HG03521 (cell line): Measurements from ENCODE around the gene RGS17.
A peak's percentile ranks its signal among the peaks of the same experiment; 100 is the strongest.
"Not testable (repeated sequence)": the region's sequence is repeated elsewhere in the genome, so short reads cannot be mapped to it uniquely, and the experiment has no call there.

Experiments
- ATAC-seq: cut with Tn5 transposase; IDR thresholded peaks from one replicate; pipeline ENCODE4 v1.9.1; 2021; ENCODE audit warnings: mild to moderate bottlenecking, moderate library complexity; ENCODE audit not compliant: unreplicated experiment

RGS17 gene, protein sequence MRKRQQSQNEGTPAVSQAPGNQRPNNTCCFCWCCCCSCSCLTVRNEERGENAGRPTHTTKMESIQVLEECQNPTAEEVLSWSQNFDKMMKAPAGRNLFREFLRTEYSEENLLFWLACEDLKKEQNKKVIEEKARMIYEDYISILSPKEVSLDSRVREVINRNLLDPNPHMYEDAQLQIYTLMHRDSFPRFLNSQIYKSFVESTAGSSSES

GRCh38 chr6:153131037-153131981, at the start of gene RGS17:
RGS17 (minus strand) TSS chr6:153131282; CDS start chr6:153044018, 87,264 bp downstream.
- peak; percentile 63 for ATAC-seq

GRCh38 chr6:153172815-153173214, 41.7 kb upstream of the RGS17 start:
- no peak for ATAC-seq

GRCh38 chr6:153170511-153170910, 39.4 kb upstream of the RGS17 start:
- no peak for ATAC-seq

DNA sequence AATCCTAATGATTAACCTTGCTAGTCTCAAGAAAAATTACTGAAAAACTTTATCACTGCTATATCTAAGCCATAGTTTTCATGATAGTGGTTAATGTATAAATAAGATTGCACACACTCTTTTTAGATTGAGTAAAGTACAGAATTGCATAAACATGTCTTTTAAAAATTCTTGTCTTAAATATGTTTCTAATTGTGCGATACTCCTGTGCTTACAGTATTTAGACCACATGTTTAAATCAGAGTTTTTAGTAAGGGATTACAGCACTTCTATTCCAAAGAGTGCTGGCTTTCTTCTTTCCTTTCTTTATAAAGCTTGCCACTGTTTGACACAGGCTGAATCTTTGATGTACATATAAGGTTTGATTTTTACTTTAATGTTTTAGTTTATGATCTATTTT, 36.8 kb upstream of the RGS17 start:
- no peak for ATAC-seq

DNA sequence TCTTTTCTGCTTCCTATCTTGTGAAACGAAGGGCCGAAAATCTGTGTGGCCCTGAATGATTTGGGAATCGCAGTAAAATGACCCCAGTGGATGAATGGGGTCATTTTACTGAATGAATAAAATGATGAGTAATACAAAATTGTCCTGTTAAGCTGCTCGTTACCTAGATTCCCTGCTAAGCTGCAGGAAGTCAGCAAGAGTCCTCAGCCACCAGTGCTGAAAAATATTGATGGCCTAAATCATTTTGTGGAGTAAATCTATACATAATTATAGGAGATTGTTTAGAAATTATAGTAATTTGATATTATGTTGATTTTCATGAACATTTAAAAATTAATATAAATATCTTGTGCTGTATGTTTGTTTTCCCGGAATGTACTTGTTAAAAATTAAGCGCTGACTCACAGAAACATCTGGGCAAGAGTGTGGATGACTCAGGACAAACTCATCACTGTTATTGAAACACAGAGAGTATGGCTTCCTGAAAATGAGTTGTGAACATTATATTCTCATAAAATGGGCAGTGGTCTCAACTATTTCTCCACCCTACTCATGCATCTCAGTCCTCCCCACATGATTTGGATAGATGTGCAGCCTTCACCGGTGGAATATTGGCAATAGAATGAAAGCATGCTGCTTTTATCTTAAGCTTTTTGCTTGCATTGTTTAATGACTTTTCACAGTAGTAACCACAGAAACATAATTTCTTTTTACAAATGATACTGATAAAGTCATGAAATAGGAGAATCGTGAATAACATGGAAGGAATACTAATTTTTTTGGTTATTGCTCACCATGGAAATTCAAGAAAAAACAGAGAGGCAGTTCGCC, 36.2 kb upstream of the RGS17 start:
- ATAC-seq, result no peak

DNA sequence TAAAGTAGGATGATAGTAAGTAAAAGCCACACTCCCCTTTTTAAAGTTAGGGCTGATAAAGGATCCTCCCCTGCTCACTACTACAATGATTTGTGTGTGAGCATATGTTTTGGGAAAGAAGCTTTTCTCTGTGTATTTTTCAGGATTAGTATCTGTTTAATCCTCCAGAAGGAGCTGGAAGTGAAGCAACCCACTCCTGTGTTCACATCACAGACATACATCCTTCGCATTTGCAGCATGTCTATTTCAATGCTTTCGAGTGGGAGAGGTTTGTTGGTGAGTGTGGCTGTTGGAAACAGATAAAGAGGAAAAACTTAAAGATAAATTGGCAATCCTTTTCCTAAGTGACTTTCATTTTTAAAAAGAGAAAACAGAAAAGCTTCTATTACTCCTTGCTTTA, 31.6 kb upstream of the RGS17 start:
- ATAC-seq, result no peak

- ATAC-seq, result no peak
These were observed 31.1 kb upstream of the RGS17 start for GRCh38 chr6:153162172-153162571.

GRCh38 chr6:153160221-153160620, 29.1 kb upstream of the RGS17 start:
- no peak for ATAC-seq

DNA sequence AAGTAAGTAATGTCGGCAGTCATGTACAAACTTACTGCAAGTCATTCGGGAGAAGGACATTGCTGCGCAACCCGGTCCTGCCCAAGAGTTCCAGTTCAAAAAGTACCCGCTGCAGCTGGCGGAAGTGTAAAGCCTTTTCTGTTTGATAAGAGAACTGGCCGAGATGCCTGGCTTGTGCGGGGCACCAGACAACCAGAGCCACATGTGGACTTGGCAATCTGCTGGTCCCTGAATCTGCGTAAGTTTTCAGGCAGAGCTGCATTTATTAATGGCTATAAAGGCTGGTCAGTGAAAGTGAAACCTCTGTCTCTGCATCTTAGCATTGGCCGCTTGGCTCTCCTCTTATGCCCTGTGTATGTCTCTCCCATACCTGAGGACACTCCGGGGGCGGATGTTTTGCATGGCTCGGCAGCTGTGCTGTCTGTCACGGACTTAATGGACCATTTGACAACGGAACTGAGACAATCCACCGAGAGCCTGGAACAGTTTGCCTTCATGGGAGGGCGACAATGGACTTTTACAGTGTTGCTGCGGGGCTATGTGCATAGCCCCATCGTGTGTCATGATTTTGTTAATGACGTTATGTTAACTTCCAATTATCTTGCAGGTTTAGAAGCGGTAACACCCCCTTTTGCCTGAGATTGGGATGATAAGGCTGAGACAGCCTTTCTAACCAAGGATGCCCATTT, 19.8 kb upstream of the RGS17 start:
- no peak for ATAC-seq

GRCh38 chr6:153150371-153150751, 19.3 kb upstream of the RGS17 start:
- no peak for ATAC-seq

DNA sequence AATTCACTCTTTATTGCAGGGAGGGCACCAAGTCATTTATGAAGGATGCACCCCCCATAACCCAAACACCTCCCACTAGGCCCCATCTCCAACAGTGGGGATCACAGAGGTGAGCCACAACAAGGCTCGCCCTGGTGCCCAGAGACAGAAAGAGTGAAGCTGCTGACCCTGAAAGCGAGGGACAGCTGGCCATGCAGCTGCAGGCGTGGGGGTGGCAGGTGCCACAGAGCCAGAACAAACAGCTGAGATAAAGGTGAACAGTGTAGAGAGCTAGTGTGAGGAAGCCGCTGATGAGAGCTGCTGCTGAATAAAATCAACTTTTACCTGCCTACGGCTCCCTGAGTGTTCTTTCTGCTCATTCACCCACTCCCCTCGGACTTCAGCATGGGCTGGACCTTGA, 18.8 kb upstream of the RGS17 start:
- ATAC-seq, result no peak

- no peak for ATAC-seq
These were observed 15.3 kb upstream of the RGS17 start for GRCh38 chr6:153146413-153146812.

GRCh38 chr6:153145591-153145990, 14.5 kb upstream of the RGS17 start:
- no peak for ATAC-seq

GRCh38 chr6:153143200-153143599, 12.1 kb upstream of the RGS17 start:
- no peak for ATAC-seq

- ATAC-seq, result no peak
These were observed 9.2 kb upstream of the RGS17 start for GRCh38 chr6:153140299-153140698.

GRCh38 chr6:153138930-153139329, 7.8 kb upstream of the RGS17 start:
- no peak for ATAC-seq

GRCh38 chr6:153135681-153136080, 4.6 kb upstream of the RGS17 start:
- no peak for ATAC-seq

DNA sequence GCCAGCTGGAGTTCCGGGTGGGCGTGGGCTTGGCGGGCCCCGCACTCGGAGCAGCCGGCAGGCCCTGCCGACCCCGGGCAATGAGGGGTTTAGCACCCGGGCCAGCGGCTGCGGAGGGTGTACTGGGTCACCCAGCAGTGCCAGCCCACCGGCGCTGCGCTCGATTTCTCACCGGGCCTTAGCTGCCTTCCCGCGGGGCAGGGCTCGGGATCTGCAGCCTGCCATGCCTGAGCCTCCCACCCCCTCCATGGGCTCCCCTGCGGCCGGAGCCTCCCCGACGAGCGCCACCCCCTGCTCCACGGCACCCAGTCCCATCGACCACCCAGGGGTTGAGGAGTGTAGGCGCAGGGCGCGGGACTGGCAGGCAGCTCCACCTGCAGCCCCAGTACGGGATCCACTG, 2.6 kb upstream of the RGS17 start:
- ATAC-seq, result not testable (repeated sequence)

- no peak for ATAC-seq
These were observed 506 bp downstream of the RGS17 start for GRCh38 chr6:153130515-153131036.

- ATAC-seq, result no peak
These were observed 1.1 kb downstream of the RGS17 start for GRCh38 chr6:153129873-153130514.
